Measurements from ENCODE around the gene PKP1.

The PKP1 gene

DNA sequence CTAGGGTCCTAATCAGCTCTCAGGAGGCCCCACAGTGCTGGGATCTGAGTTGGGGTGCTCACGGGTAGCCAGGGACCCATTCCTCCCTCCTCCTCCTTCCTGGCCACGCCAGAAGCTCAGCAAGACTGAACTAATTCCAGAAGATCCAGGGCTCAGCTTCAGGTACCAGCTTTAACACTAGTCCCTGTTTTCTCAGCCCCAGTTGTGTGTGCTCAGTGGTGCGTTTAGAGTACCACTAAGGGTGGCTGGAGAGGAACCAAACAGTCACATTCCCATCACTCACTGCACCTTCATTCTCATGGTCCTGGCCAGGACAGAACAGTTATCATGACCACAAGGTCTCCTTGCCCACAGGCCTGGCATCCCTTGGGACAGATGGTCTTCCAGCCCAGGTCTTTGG, 20.8 kb downstream of the PKP1 start:
- TF ChIP-seq, protein P1, sequence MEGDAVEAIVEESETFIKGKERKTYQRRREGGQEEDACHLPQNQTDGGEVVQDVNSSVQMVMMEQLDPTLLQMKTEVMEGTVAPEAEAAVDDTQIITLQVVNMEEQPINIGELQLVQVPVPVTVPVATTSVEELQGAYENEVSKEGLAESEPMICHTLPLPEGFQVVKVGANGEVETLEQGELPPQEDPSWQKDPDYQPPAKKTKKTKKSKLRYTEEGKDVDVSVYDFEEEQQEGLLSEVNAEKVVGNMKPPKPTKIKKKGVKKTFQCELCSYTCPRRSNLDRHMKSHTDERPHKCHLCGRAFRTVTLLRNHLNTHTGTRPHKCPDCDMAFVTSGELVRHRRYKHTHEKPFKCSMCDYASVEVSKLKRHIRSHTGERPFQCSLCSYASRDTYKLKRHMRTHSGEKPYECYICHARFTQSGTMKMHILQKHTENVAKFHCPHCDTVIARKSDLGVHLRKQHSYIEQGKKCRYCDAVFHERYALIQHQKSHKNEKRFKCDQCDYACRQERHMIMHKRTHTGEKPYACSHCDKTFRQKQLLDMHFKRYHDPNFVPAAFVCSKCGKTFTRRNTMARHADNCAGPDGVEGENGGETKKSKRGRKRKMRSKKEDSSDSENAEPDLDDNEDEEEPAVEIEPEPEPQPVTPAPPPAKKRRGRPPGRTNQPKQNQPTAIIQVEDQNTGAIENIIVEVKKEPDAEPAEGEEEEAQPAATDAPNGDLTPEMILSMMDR (conservative IDR thresholded peaks at IDR 0.05; ENCODE audit: low read depth, low read length): no peak

DNA sequence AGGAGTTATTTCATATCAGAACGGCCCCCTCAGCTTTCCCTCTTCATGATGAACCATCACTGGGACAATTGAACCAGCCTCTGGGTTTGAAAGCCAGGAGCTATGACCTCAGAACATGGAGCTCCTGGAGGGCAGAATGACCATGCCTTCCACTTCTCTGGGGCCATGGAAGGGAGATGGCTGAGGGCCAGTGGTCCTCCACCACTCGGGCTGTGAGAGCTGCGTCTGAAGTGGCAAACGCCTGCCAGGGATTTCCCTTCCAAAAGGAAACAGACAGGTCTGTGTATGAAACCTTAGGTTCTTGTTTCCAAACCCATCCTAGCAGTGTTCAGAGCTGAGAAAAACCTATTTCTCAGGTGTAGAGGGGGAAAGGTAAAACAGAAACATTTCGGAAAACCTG, 22.5 kb downstream of the PKP1 start:
- H3K79me2 ChIP-seq (ENCODE audit: insufficient read depth, low read depth): no peaks in the 10 kb centered on the region

More for the DNA sequence above, 20.8 kb downstream of the PKP1 start:
- Histone ChIP-seq H4K20me1 (ENCODE audit: insufficient read depth) (no peaks in the 10 kb centered on the region), H3K9ac (no peak overlapping the region), H3K4me2 (no peak overlapping the region), H3K4me1 (ENCODE audit: low read depth, poor library complexity, severe bottlenecking) (no peaks in the 10 kb centered on the region), H3K36me3 (ENCODE audit: insufficient read depth) (no peaks in the 10 kb centered on the region), H3K79me2 (ENCODE audit: insufficient read depth, low read depth) (no peaks in the 10 kb centered on the region), H3K4me3 (IDR thresholded peaks at IDR 0.05; ENCODE audit: insufficient read depth, low read depth, low read length) (no peak overlapping the region), H3K27me3 (ENCODE audit: insufficient read depth, low read depth) (no peaks in the 10 kb centered on the region), H2AFZ (ENCODE audit: low read depth) (no peak overlapping the region), H3K27ac (no peak overlapping the region)

DNA sequence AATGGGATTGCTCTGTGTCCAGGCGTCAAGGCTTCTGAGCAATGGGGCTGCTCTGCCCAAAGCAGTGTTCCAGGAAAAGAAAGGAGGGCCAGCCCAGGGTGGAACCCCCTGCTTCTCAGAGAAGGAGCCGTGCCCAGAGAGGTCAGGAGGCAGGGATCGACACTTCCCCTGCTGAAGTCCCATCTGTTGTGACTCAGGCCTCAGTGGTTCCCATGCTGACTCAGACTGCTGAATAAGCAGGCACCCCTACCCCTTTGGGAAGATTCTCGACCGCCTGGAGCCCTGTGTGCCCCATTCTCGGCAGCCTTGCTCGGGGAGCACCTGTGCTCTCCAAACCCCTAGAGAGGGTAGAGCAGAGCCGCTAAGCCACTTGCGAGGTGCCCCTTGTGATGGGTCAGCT, 23.9 kb downstream of the PKP1 start:
- TF ChIP-seq, protein P1 (conservative IDR thresholded peaks at IDR 0.05; ENCODE audit: low read depth, low read length): no peak
- Histone ChIP-seq H3K4me2 (no peak overlapping the region), H3K79me2 (ENCODE audit: insufficient read depth, low read depth) (no peaks in the 10 kb centered on the region), H3K27ac (no peak overlapping the region), H4K20me1 (ENCODE audit: insufficient read depth) (no peaks in the 10 kb centered on the region), H3K36me3 (ENCODE audit: insufficient read depth) (no peaks in the 10 kb centered on the region), H3K4me3 (IDR thresholded peaks at IDR 0.05; ENCODE audit: insufficient read depth, low read depth, low read length) (no peak overlapping the region), H3K9ac (no peak overlapping the region), H3K4me1 (ENCODE audit: low read depth, poor library complexity, severe bottlenecking) (peaks cover 25% of the 10 kb centered on the region), H3K27me3 (ENCODE audit: insufficient read depth, low read depth) (no peaks in the 10 kb centered on the region), H2AFZ (ENCODE audit: low read depth) (no peak overlapping the region)

More for the DNA sequence above, 22.5 kb downstream of the PKP1 start:
- Histone ChIP-seq H3K36me3 (ENCODE audit: insufficient read depth) (no peaks in the 10 kb centered on the region), H3K4me1 (ENCODE audit: low read depth, poor library complexity, severe bottlenecking) (peaks cover 10% of the 10 kb centered on the region), H3K9ac (no peak overlapping the region), H2AFZ (ENCODE audit: low read depth) (no peak overlapping the region), H4K20me1 (ENCODE audit: insufficient read depth) (no peaks in the 10 kb centered on the region), H3K4me3 (IDR thresholded peaks at IDR 0.05; ENCODE audit: insufficient read depth, low read depth, low read length) (no peak overlapping the region), H3K27me3 (ENCODE audit: insufficient read depth, low read depth) (no peaks in the 10 kb centered on the region), H3K27ac (no peak overlapping the region), H3K4me2 (no peak overlapping the region)
- TF ChIP-seq, protein P1 (conservative IDR thresholded peaks at IDR 0.05; ENCODE audit: low read depth, low read length): no peak

DNA sequence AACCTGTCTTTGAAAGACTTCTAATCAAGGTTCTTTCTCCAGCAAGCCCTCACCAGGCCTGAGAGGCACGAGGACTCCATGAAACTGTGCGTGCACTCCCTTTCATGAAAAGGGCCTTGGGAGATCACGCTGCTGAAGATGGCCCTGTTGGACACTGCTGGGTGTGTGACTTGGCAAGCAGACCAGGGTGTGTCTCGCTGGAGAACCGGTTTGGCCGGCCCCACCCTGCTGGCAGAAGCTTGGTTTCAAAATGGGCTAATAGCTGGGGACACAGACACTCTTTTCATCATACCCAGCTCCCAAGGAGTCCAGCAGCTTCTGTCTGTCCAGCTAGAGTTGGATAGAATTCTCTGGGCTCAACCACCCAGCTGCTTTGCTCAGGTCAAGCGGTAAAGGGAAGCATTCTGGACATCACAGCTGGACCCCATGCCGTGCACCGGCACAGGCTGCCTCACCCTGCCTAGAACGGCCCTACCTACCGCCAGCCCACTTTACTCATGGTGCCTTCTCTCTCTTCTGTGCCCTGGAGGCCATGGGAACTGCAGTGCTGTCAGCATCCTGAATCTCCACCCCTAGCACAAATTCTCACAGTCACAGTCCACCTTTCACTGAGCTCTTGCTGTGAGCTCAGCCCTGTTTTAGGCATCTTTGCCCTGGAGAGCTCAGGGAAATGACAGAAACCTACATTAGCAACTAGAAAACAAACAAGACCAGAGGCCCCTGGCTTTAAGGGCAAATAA, 24.6 kb downstream of the PKP1 start:
- H3K27me3 ChIP-seq (ENCODE audit: insufficient read depth, low read depth): no peaks in the 10 kb centered on the region
- H3K4me3 ChIP-seq (IDR thresholded peaks at IDR 0.05; ENCODE audit: insufficient read depth, low read depth, low read length): no peak overlapping the region
- H3K36me3 ChIP-seq (ENCODE audit: insufficient read depth): no peaks in the 10 kb centered on the region
- H3K4me1 ChIP-seq (ENCODE audit: low read depth, poor library complexity, severe bottlenecking): peaks cover 32% of the 10 kb centered on the region
- no peak overlapping the region for H3K27ac ChIP-seq
- no peak overlapping the region for H3K9ac ChIP-seq
- H4K20me1 ChIP-seq (ENCODE audit: insufficient read depth): no peaks in the 10 kb centered on the region
- H3K4me2 ChIP-seq: no peak overlapping the region
- no peak overlapping the region for H2AFZ ChIP-seq (ENCODE audit: low read depth)
- H3K79me2 ChIP-seq (ENCODE audit: insufficient read depth, low read depth): no peaks in the 10 kb centered on the region
- TF ChIP-seq, protein P1 (conservative IDR thresholded peaks at IDR 0.05; ENCODE audit: low read depth, low read length): no peak

Measured in KMS-11 (cell line).